ENCODE measurements around the gene CLIC3. TPM values are rescaled to one million over a fixed set of nuclear protein-coding genes. Genes with fewer than 3 reads are reported as not detected.

Gene CLIC3
- total RNA-seq, 2 experiments from 2014 or later: not detected

GRCh38 chr9:137030538-137031527, 34.5 kb upstream of the CLIC3 start:
- H3K27ac ChIP-seq (ENCODE audit: low read depth, low read length, poor library complexity, severe bottlenecking): no peak overlapping the region
- H2AFZ ChIP-seq (ENCODE audit: low read length): no peak overlapping the region
- BruUV-seq (replicated peaks): no TSS peak
- intact Hi-C loops (cut with micrococcal nuclease; ENCODE audit: unreplicated experiment): no loop called here
- no peaks in the 10 kb centered on the region for H4K20me1 ChIP-seq (ENCODE audit: insufficient read depth, low read length)
- DNase-seq (ENCODE audit: low spot score): peak; percentile 33
- H3K9me3 ChIP-seq (ENCODE audit: low read length): no peaks in the 10 kb centered on the region
- no peak for TF ChIP-seq EZH2phosphoT487 (IDR thresholded peaks at IDR 0.05; ENCODE audit: borderline replicate concordance, low read depth, low read length)
- TF ChIP-seq CTCF (conservative IDR thresholded peaks at IDR 0.05; ENCODE audit: low read length): no peak
- H3K4me2 ChIP-seq (ENCODE audit: low read length): no peak overlapping the region
- H3K4me1 ChIP-seq (ENCODE audit: insufficient read depth, low read length, poor library complexity, severe bottlenecking): peaks cover 48% of the 10 kb centered on the region
- no peaks in the 10 kb centered on the region for H3K79me2 ChIP-seq (ENCODE audit: insufficient read depth, low read depth, low read length)
- no peaks in the 10 kb centered on the region for H3K36me3 ChIP-seq (ENCODE audit: insufficient read depth, low read length)
- H3K9me2 ChIP-seq (ENCODE audit: insufficient read depth, low read length): no peaks in the 10 kb centered on the region
- POLR2A ChIA-PET: interaction anchor here (0.5 kb wide), 1 partner anchor 118 kb away, joined by 4 read pairs; no protein-coding TSS in a partner anchor
- CTCF ChIA-PET (ENCODE audit: unreplicated experiment): interaction anchor here (1.0 to 2.2 kb wide), 2 partner anchors 16 to 99 kb away, joined by 5 to 6 read pairs; no protein-coding TSS in a partner anchor
- no peak overlapping the region for H3K4me3 ChIP-seq (ENCODE audit: low read depth, low read length, poor library complexity, severe bottlenecking)

GRCh38 chr9:137030006-137030405, 33.6 kb upstream of the CLIC3 start:
- Histone ChIP-seq H3K9me2 (ENCODE audit: insufficient read depth, low read length) (no peaks in the 10 kb centered on the region), H3K27ac (ENCODE audit: low read depth, low read length, poor library complexity, severe bottlenecking) (no peak overlapping the region), H4K20me1 (ENCODE audit: insufficient read depth, low read length) (no peaks in the 10 kb centered on the region), H3K9me3 (ENCODE audit: low read length) (no peaks in the 10 kb centered on the region), H2AFZ (ENCODE audit: low read length) (no peak overlapping the region), H3K36me3 (ENCODE audit: insufficient read depth, low read length) (no peaks in the 10 kb centered on the region), H3K79me2 (ENCODE audit: insufficient read depth, low read depth, low read length) (no peaks in the 10 kb centered on the region), H3K4me1 (ENCODE audit: insufficient read depth, low read length, poor library complexity, severe bottlenecking) (peaks cover 49% of the 10 kb centered on the region), H3K4me3 (ENCODE audit: low read depth, low read length, poor library complexity, severe bottlenecking) (no peak overlapping the region), H3K4me2 (ENCODE audit: low read length) (no peak overlapping the region)
- TF ChIP-seq EZH2phosphoT487 (IDR thresholded peaks at IDR 0.05; ENCODE audit: borderline replicate concordance, low read depth, low read length): no peak
- TF ChIP-seq CTCF (conservative IDR thresholded peaks at IDR 0.05; ENCODE audit: low read length): no peak
- intact Hi-C loops (cut with micrococcal nuclease; ENCODE audit: unreplicated experiment): no loop called here
- BruUV-seq (replicated peaks): no TSS peak
- CTCF ChIA-PET (ENCODE audit: unreplicated experiment): interaction anchor here (0.6 to 2.2 kb wide), 8 partner anchors 10 to 239 kb away, joined by 3 to 6 read pairs (median 3); partner anchors contain the start of genes CCDC183 and TMEM141
- no peak for DNase-seq (ENCODE audit: low spot score)
- POLR2A ChIA-PET: interaction anchor here (0.5 to 2.1 kb wide), 3 partner anchors 29 to 119 kb away, joined by 4 read pairs; no protein-coding TSS in a partner anchor
